Astrocyte of the hippocampus (primary cell): ENCODE measurements around the gene SLC39A13.

Experiments
- DNase-seq: peaks from one replicate; pipeline ENCODE4 v3.0.0; 2011; ENCODE audit warnings: low read depth, low spot score

SLC39A13 gene

DNA sequence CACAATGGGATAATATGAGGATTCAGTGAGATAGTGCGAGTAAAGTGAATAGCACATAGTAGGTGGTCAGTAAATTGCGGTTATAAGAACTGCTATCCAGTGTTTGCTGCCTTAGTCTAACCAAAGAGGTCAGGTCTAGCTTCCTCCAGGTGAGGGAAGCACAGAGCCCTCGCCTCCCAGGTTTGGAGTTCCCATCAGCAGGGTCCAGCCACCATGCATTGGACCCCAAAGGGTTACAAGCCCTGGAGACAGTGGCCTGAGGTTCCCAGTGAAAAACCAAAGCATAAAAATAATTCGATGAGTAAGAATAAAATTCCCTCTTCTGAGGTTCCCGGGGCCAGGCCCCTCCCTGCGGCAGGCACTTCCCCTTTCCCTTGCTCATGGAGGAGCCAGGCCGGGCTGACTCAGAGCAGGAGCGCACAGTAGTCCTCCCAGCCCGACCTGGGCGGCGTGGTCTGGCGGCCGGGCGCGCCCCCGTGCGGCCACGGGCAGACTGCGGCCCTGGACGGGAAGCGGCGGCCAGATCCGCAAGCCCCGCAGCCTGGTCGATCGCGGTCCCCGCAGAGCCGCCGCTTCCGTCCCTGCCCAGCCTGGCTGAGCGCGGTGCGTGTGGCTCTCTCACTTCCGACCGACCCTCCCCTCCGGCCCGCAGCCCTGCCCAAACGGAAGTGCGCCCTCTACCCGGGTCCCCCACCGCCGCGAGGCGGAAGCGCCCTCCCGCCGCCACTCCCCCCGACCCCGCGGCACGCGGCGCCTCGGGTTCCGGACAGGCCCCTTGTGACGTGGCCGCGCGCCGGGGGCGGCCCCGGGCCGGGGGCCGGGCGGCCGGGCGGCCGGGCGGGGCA lies at the start of gene SLC39A13:
Gene SLC39A13 (plus strand): TSS at position 845 of the 845 bp plus-strand sequence. CDS start 1,505 bp downstream, outside the sequence.
- DNase-seq: peak; percentile 98

- no peak for DNase-seq
Observed at GRCh38 chr11:47358731-47359051, 49.7 kb upstream of the SLC39A13 start.

DNA sequence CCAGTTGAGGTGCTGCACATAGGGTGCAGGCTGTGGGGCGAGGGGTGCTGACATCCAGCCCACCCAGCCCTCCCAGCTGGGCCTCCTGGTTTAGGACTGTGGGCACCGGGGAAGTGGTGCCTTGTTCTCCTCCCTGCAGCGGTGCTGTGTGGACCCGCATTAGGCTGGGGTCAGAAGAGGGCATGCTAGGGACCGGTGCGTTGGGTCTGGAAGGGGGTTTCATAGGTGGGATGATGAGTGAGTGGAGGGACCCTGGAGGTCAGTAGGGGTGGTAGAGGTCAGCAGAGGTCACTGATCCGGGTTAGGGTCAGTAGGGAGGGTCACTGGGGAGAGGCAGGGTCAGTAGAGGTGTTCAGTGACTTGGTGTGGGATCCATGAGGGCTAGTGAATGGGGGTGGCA lies 49.2 kb upstream of the SLC39A13 start:
- no peak for DNase-seq

DNA sequence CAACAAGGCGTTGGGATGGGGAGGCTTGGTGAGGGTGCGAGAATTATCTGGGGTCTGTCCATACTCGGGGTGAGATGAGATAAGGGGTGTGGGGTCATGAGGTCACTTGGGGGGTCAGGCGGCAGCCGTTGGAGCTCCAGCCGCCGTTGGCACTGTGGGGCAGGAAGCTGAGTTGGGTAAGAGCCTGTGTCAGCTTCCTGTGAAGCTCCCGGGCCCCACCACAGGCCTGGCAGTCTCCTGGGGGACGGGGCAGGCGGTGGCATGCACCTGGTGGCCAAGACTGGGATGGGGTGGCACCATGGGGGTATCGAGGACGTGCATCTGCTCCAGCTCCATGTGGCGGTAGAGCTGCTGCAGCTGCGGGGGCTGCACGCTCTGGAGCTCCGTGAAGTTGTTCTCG lies 48.8 kb upstream of the SLC39A13 start:
- no peak for DNase-seq

DNA sequence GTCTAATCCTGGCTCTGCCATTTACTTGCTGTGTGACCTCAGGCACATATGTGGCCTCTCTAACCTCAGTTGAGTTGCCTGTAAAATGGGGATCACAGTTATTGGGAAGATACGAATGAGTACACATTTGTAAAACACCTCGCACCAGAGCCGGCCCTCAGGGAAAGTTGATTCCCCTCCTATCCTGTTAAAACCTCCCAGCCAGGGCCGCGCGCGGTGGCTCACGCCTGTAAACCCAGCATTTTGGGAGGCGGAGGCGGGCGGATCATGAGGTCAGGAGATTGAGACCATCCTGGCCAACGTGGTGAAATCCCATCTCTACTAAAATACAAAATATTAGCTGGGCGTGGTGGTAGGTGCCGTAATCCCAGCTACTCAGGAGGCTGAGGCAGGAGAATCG lies 48.0 kb upstream of the SLC39A13 start:
- no peak for DNase-seq

- DNase-seq: no peak
Observed at GRCh38 chr11:47361419-47361818, 47.0 kb upstream of the SLC39A13 start.

- no peak for DNase-seq
Observed at GRCh38 chr11:47366020-47366490, 42.3 kb upstream of the SLC39A13 start.

- no peak for DNase-seq
Observed at GRCh38 chr11:47369676-47370075, 38.7 kb upstream of the SLC39A13 start.

GRCh38 chr11:47372422-47372821 lies 36.0 kb upstream of the SLC39A13 start:
- no peak for DNase-seq

DNA sequence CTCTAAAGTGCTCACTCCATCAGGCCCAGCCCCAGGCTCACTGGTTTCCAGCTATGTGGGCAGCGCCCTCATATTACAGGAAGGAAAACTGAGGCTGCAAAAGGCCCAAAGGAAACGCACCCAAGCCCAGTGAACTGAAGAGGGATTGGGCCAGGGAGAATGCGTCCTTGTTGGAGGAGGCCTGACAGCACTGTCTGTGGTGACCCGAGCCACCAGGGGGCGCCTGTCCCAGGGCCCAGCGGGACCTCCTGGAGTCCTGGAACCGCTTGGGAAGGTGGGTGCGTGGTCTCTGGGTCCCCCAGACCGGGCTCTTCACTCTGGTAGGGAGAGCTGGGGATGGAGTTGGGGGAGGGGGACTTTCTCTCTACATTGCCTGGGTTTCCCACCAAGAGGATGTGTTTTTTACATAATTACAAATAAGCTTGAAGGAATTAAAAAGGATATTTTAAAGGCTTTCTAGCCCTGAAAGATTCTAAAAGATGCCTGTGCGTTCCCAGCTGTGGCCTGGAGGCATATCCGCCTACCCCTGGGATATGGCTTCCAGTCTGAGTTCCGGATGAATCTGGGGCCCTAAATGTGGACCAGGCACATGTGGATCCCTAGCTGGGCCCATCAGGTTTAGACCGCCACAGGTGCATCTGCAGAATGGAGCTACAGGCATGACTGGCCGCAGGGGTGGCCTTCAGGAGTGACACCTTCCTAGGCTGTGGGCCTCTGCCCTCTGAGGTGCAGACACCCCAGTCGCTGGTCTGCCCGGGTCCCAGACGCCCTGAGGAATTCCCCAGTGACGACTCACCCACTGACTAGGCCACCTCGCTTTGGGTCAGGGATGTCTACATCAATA lies 34.3 kb upstream of the SLC39A13 start:
- DNase-seq: peak; percentile 84

- no peak for DNase-seq
Observed at GRCh38 chr11:47374720-47375019, 33.7 kb upstream of the SLC39A13 start.

- DNase-seq: no peak
Observed at GRCh38 chr11:47375020-47375419, 33.4 kb upstream of the SLC39A13 start.

- DNase-seq: no peak
Observed at GRCh38 chr11:47375546-47376085, 32.8 kb upstream of the SLC39A13 start.

- DNase-seq: no peak
Observed at GRCh38 chr11:47376107-47376524, 32.3 kb upstream of the SLC39A13 start.

DNA sequence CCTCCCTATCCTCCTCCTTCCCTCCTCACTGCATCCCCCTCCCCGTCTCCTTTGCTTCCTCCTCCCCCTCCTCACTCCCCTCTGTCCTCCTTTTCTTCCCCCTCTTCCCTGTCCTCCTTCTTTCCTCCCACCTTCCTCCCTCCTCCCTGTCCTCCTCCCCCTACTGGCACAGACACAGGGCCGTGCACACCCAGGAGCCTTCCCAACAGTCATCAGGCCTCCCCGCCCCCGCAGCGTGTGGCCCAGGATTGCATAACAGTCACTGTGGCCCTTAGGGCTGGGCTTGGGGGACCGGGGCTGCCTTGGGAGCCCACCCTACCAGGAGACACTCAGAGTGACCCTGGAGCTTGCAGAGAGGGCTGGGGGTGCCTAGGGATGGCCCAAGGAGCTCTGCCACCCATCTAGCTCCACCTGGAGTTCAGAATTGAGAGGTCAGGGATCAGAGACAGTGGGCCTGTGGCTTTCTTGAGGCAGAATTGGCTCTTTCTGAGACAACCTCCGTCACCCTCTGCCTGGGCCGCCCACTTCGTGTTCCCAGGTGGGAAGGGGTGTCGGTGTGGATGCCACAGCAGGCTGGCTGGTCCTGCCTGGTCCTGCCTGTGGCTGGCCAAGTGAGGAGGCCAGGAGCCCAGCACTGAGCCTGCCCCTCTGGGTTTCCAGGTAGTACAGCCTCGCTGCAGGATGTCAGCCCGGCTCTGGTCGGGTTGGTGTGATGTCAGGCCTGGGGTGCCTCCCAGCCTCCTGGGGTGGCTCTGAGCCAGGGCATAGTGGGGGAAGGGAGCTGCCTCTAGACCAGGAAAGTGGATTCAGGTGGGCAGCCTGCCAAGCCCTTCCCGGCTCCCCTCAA lies 31.6 kb upstream of the SLC39A13 start:
- no peak for DNase-seq

DNA sequence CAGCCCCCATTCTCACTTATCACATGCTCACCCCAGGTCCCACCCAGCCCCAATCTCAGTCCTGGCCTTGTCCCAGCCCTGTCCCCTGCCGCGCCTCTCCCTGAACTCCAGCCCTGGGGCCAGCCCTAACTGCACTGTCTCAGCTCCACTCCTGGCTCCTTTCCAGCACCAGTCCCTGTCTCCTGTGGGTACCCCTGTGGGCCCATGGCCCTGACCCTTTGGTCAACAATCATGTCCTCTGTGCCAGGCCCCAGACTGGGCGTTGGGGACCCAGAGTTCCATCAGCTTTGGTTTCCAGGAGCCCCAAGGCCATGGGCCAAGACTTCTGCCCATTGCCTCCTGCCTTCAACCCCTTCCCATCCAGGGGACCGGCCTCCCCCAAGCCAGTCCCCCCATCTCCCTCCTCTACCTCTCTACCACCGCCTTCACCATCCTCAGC lies 30.8 kb upstream of the SLC39A13 start:
- no peak for DNase-seq

DNA sequence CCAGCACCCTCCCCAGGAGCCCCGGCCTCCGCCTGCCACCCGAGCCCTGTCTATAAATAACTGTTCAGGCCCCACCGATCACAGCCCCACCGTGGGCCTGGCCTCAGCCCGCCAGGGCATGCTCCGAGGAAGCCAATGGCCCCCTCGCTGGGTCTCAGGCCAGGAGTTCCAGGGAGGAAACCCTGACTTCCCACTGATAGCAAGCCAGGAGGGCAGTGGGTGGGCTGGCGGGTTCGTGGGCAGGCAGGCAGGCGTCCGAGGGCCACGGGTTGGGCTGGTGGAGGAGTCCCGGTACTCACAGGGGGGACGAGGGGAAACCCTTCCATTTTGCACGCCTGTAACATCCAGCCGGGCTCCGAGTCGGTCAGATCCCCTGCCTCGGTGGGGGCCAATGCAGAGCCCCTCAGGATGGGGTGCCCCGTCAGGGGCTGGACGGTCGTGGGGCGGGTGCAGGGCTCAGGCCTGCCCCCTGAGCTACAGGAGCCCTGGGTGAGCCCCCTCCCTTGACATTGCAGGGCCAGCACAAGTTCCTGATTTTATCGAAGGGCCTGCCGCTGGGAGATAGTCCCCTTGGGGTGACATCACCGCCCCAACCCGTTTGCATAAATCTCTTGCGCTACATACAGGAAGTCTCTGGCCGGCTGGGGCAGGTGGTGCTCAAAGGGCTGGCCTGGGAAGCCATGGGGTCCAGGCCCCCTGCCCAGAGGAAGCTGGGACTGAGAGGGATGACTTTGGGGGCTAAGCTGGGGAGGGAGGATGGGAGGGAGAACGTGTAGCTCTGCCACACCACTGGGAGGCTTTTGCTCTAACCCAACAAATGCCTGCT lies 30.2 kb upstream of the SLC39A13 start, which contains the start of gene SPI1:
Gene SPI1 (minus strand): TSS at position 538 of the 826 bp plus-strand sequence. CDS start 194 bp downstream, at position 344.
- no peak for DNase-seq

- no peak for DNase-seq
Observed at GRCh38 chr11:47378836-47379170, 29.6 kb upstream of the SLC39A13 start.

GRCh38 chr11:47379317-47379716 lies 29.1 kb upstream of the SLC39A13 start:
- DNase-seq: no peak

DNA sequence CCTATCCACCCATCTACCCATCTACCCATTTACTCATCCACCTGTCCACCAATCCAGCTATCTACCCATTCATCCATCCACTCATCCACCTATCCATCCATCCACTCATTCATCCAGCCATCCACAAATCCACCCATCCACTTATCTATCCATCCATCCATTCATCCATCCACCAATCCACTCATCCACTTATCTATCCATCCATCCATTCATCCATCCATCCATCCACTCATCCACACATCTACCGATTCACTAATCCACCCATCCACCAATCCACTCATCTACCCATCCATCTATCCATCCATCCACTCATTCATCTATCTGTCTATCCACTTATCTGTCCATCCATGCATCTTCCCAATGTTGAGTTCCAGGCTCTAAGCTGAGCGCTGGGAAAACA lies 28.3 kb upstream of the SLC39A13 start:
- no peak for DNase-seq

DNA sequence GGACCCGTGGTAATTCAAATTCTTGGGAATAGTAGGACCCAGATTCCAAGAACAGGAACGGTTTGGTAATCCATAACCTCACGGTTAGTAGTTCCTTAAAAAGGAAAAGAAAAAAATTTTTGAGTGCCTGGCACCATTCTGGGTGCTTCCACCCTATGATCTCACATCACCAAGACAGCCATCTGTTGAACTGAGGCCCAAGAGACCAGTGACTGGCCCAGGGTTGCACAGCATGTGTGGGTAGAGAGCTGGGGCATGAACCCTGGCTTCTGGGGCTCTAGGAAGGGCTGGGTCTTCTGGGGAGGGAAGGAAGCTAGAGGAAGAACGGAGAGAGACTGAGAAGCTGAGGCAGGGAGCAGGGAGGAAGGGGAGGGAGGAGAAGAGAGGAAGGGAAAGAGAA lies 25.3 kb upstream of the SLC39A13 start:
- no peak for DNase-seq
